ENCODE data around the gene BACH2. TPM values are rescaled to one million over a fixed set of nuclear protein-coding genes. Genes with fewer than 3 reads are reported as not detected.

BACH2 gene
- total RNA-seq, 1 donor from 2014 or later: 3.9 TPM

GRCh38 chr6:90127595-90127994 lies 169.0 kb downstream of the BACH2 start:
- H3K4me1 ChIP-seq: no peaks in the 10 kb centered on the region
- no peak for DNase-seq (ENCODE audit: low spot score)
- no peak overlapping the region for H2AFZ ChIP-seq (replicated peaks)
- no peaks in the 10 kb centered on the region for H3K79me2 ChIP-seq (ENCODE audit: low read depth)
- no peaks in the 10 kb centered on the region for H3K9me3 ChIP-seq (ENCODE audit: low read depth)
- H3K9ac ChIP-seq: no peak overlapping the region
- Mint-ChIP-seq H3K4me3 (no peak overlapping the region), H3K27me3 (ENCODE audit: insufficient read depth, low read depth) (peaks cover 3% of the 10 kb centered on the region), H3K36me3 (peaks cover 9% of the 10 kb centered on the region), H3K27ac (no peak overlapping the region), H3K9me3 (peaks cover 2% of the 10 kb centered on the region), H3K4me1 (peaks cover 50% of the 10 kb centered on the region)
- no peak overlapping the region for H3K4me3 ChIP-seq
- no peaks in the 10 kb centered on the region for H3K27me3 ChIP-seq
- TF ChIP-seq EZH2 (IDR thresholded peaks at IDR 0.05) (no peak), CTCF (IDR thresholded peaks at IDR 0.05) (no peak), EZH2phosphoT487 (IDR thresholded peaks at IDR 0.05) (no peak)
- H3K4me2 ChIP-seq: no peak overlapping the region
- H3F3A ChIP-seq (ENCODE audit: low read depth): no peaks in the 10 kb centered on the region
- H3K27ac ChIP-seq: no peak overlapping the region
- no peaks in the 10 kb centered on the region for H3K36me3 ChIP-seq
- no peaks in the 10 kb centered on the region for H4K20me1 ChIP-seq (ENCODE audit: low read depth)

- Histone ChIP-seq H3K4me2 (no peak overlapping the region), H3K79me2 (ENCODE audit: low read depth) (no peaks in the 10 kb centered on the region), H4K20me1 (ENCODE audit: low read depth) (no peaks in the 10 kb centered on the region), H3F3A (ENCODE audit: low read depth) (no peaks in the 10 kb centered on the region), H3K4me3 (no peak overlapping the region), H3K9ac (no peak overlapping the region), H3K4me1 (no peaks in the 10 kb centered on the region), H3K36me3 (no peaks in the 10 kb centered on the region), H3K9me3 (ENCODE audit: low read depth) (no peaks in the 10 kb centered on the region), H2AFZ (replicated peaks) (no peak overlapping the region), H3K27me3 (no peaks in the 10 kb centered on the region), H3K27ac (no peak overlapping the region)
- H3K27me3 Mint-ChIP-seq (ENCODE audit: insufficient read depth, low read depth): peaks cover 3% of the 10 kb centered on the region
- peaks cover 2% of the 10 kb centered on the region for H3K9me3 Mint-ChIP-seq
- peaks cover 46% of the 10 kb centered on the region for H3K4me1 Mint-ChIP-seq
- no peak overlapping the region for H3K4me3 Mint-ChIP-seq
- H3K27ac Mint-ChIP-seq: peak overlapping the region; percentile 73
- no peak for TF ChIP-seq CTCF (IDR thresholded peaks at IDR 0.05)
- TF ChIP-seq EZH2 (IDR thresholded peaks at IDR 0.05): no peak
- TF ChIP-seq EZH2phosphoT487 (IDR thresholded peaks at IDR 0.05): no peak
- peaks cover 12% of the 10 kb centered on the region for H3K36me3 Mint-ChIP-seq
- DNase-seq (ENCODE audit: low spot score): no peak
Measured at GRCh38 chr6:90126839-90127238, 169.8 kb downstream of the BACH2 start.

GRCh38 chr6:90126181-90126580 lies 170.5 kb downstream of the BACH2 start:
- Mint-ChIP-seq H3K4me1 (peaks cover 40% of the 10 kb centered on the region), H3K9me3 (peaks cover 2% of the 10 kb centered on the region), H3K36me3 (peaks cover 12% of the 10 kb centered on the region), H3K27ac (no peak overlapping the region), H3K4me3 (no peak overlapping the region), H3K27me3 (ENCODE audit: insufficient read depth, low read depth) (peaks cover 3% of the 10 kb centered on the region)
- Histone ChIP-seq H3F3A (ENCODE audit: low read depth) (no peaks in the 10 kb centered on the region), H3K4me2 (no peak overlapping the region), H3K36me3 (no peaks in the 10 kb centered on the region), H3K4me1 (no peaks in the 10 kb centered on the region), H3K79me2 (ENCODE audit: low read depth) (no peaks in the 10 kb centered on the region), H3K4me3 (no peak overlapping the region), H3K27ac (no peak overlapping the region), H4K20me1 (ENCODE audit: low read depth) (no peaks in the 10 kb centered on the region), H2AFZ (replicated peaks) (no peak overlapping the region), H3K9me3 (ENCODE audit: low read depth) (no peaks in the 10 kb centered on the region), H3K9ac (no peak overlapping the region), H3K27me3 (no peaks in the 10 kb centered on the region)
- no peak for DNase-seq (ENCODE audit: low spot score)
- TF ChIP-seq EZH2phosphoT487 (IDR thresholded peaks at IDR 0.05) (no peak), CTCF (IDR thresholded peaks at IDR 0.05) (no peak), EZH2 (IDR thresholded peaks at IDR 0.05) (no peak)

All from neural progenitor cell (in vitro differentiated cells).